Keratinocyte (primary cell): ENCODE data around the gene ROR2. TPM values are rescaled to one million over a fixed set of nuclear protein-coding genes. Genes with fewer than 3 reads are reported as not detected.

ENCODE experiments used
- DNase-seq: peaks from one replicate; pipeline ENCODE4 v3.0.0-alpha.2; 2011; ENCODE audit warnings: low read depth, missing footprints, low spot score
- FAIRE-seq: peaks from 2 replicates; lab custom pipeline; 2011; peaks lifted over from hg19 to GRCh38; lab: Jason Lieb, UNC
- H2AFZ ChIP-seq: 2 replicates; pipeline ENCODE4 v1.6.0; 2012; ENCODE audit warnings: low read length, control low read depth, inconsistent platforms; ENCODE audit not compliant: control insufficient read depth
- H3K27ac ChIP-seq: 2 replicates; pipeline ENCODE4 v1.5.1; 2011; ENCODE audit warnings: low read length; ENCODE audit not compliant: control insufficient read depth, insufficient read depth
- H3K27me3 ChIP-seq: 3 replicates; pipeline ENCODE4 v1.6.0; 2011; ENCODE audit warnings: low read length; ENCODE audit not compliant: control insufficient read depth, insufficient read depth; ENCODE audit errors: extremely low read depth
- H3K36me3 ChIP-seq, 2 experiments: 2 replicates in 1 of 2; 3 replicates in 1 of 2; pipeline ENCODE4 v1.5.1; 2011; ENCODE audit warnings: low read length in 2 of 2, mild to moderate bottlenecking in 1 of 2; ENCODE audit not compliant: control insufficient read depth in 2 of 2, insufficient read depth in 2 of 2; ENCODE audit errors: extremely low read depth in 1 of 2
- H3K4me1 ChIP-seq: 3 replicates; pipeline ENCODE4 v1.5.1; 2011; ENCODE audit warnings: low read length; ENCODE audit not compliant: control insufficient read depth, insufficient read depth; ENCODE audit errors: extremely low read depth
- H3K4me2 ChIP-seq: 3 replicates; pipeline ENCODE4 v1.6.0; 2011; ENCODE audit warnings: low read depth, low read length; ENCODE audit not compliant: control insufficient read depth, insufficient read depth; ENCODE audit errors: extremely low read depth
- H3K4me3 ChIP-seq, 3 experiments: fragments of 200-600 bp in 1 of 3; sonication (generic) in 1 of 3; 2 replicates in 2 of 3; 3 replicates in 1 of 3; pipeline ENCODE4 v1.5.1; 2011 to 2016; ENCODE audit warnings: low read length in 3 of 3, mild to moderate bottlenecking in 3 of 3, control low read depth in 2 of 3, inconsistent platforms in 1 of 3, low read depth in 1 of 3, mixed read lengths in 1 of 3, mixed run types in 1 of 3, moderate library complexity in 1 of 3; ENCODE audit not compliant: control insufficient read depth in 2 of 3, insufficient read depth in 2 of 3; ENCODE audit errors: extremely low read depth in 1 of 3
- H3K79me2 ChIP-seq: 2 replicates; pipeline ENCODE4 v1.6.0; 2012; ENCODE audit warnings: low read length; ENCODE audit not compliant: control insufficient read depth, insufficient read depth
- H3K9ac ChIP-seq: 3 replicates; pipeline ENCODE4 v1.6.0; 2011; ENCODE audit warnings: low read length; ENCODE audit not compliant: control insufficient read depth, insufficient read depth; ENCODE audit errors: extremely low read depth
- H3K9me1 ChIP-seq: 3 replicates; pipeline ENCODE4 v1.6.0; 2011; ENCODE audit warnings: low read length; ENCODE audit not compliant: control insufficient read depth, insufficient read depth; ENCODE audit errors: extremely low read depth
- H3K9me3 ChIP-seq: 2 replicates; pipeline ENCODE4 v1.5.1; 2012; ENCODE audit warnings: low read depth, low read length; ENCODE audit not compliant: control insufficient read depth
- H4K20me1 ChIP-seq: 3 replicates; pipeline ENCODE4 v1.6.0; 2011; ENCODE audit warnings: low read length; ENCODE audit not compliant: control insufficient read depth, insufficient read depth; ENCODE audit errors: extremely low read depth
- EZH2 ChIP-seq: IDR thresholded peaks from one replicate; pipeline ENCODE4 v1.6.1; 2012; ENCODE audit warnings: inconsistent platforms, mild to moderate bottlenecking, low read length, moderate library complexity
- dilution Hi-C: fragments of 300-500 bp; cut with MboI; formaldehyde crosslinking; loops from one replicate; pipeline ENCODE4 v1.7.0; 2020; ENCODE audit warnings: low sequenced_read_pairs; ENCODE audit not compliant: extremely low pct_ligation_motif_present
- polyA plus RNA-seq, 5 experiments: library from polyadenylated mRNA; depleted of rRNA in 3 of 5; stranded (reverse) in 3 of 5; stranded (forward) in 1 of 5; unstranded in 1 of 5; fragments of >200 nt; gene quantifications; 1 replicate in 1 of 5; 2 replicates in 3 of 5; 3 replicates in 1 of 5; pipeline versions ENCODE4 v1.2.1 to v1.2.3, GENCODE V29; 2011 to 2012; ENCODE audit warnings: missing spikeins in 2 of 5, low read depth in 1 of 5, low replicate concordance in 1 of 5
- TF ChIP-seq, protein P1 (sequence below), 3 experiments: IDR thresholded peaks in 1 of 3; conservative IDR thresholded peaks in 1 of 3; optimal IDR thresholded peaks in 1 of 3; 2 replicates in 2 of 3; 3 replicates in 1 of 3; pipeline versions ENCODE3 to v1.5.1; 2011; ENCODE audit warnings: low read length in 3 of 3, mild to moderate bottlenecking in 3 of 3, moderate library complexity in 2 of 3, control low read depth in 1 of 3, inconsistent platforms in 1 of 3; ENCODE audit not compliant: insufficient read depth in 2 of 3; ENCODE audit errors: extremely low read depth in 1 of 3

The ROR2 gene
- polyA plus RNA-seq, 1 donor (not counting 4 experiments of a cell fraction or from before 2014, with no cell fraction given), result 0.22 TPM

DNA sequence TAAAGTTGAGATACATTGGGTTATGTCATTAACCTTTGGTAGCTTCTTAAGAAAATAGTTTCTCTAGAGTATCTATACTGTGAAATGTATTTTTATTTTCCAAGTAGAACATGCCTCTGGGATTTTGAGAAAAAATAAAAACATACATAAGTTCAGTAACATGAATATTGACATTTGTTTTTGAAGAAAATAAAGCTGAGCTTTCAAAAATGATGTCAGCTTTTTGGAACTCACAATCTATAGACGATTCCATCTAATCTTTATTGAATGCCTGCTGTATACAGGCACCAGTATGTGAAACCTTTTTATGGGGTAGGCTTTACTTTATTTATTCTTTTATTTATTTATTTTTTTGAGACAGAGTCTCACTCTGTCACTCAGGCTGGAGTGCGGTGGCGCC, 350.5 kb downstream of the ROR2 start:
- FAIRE-seq (no peak), DNase-seq (no peak)
- H3K9me3 ChIP-seq, result no peaks in the 10 kb centered on the region
- TF ChIP-seq, protein P1, sequence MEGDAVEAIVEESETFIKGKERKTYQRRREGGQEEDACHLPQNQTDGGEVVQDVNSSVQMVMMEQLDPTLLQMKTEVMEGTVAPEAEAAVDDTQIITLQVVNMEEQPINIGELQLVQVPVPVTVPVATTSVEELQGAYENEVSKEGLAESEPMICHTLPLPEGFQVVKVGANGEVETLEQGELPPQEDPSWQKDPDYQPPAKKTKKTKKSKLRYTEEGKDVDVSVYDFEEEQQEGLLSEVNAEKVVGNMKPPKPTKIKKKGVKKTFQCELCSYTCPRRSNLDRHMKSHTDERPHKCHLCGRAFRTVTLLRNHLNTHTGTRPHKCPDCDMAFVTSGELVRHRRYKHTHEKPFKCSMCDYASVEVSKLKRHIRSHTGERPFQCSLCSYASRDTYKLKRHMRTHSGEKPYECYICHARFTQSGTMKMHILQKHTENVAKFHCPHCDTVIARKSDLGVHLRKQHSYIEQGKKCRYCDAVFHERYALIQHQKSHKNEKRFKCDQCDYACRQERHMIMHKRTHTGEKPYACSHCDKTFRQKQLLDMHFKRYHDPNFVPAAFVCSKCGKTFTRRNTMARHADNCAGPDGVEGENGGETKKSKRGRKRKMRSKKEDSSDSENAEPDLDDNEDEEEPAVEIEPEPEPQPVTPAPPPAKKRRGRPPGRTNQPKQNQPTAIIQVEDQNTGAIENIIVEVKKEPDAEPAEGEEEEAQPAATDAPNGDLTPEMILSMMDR (optimal IDR thresholded peaks at IDR 0.05 in 1 of 3, IDR thresholded peaks at IDR 0.05 in 1 of 3, conservative IDR thresholded peaks at IDR 0.05 in 1 of 3; ENCODE audit: extremely low read depth in 1 of 3, insufficient read depth in 2 of 3, low read length in 3 of 3), result no peak
- no peak for TF ChIP-seq EZH2
- no peaks in the 10 kb centered on the region for H3K79me2 ChIP-seq
- no peak overlapping the region for H3K4me3 ChIP-seq
- dilution Hi-C loops, result no loop called here
- H3K27me3 ChIP-seq, result no peaks in the 10 kb centered on the region
- no peaks in the 10 kb centered on the region for H4K20me1 ChIP-seq
- no peak overlapping the region for H2AFZ ChIP-seq
- no peaks in the 10 kb centered on the region for H3K9me1 ChIP-seq
- no peak overlapping the region for H3K9ac ChIP-seq
- H3K27ac ChIP-seq, result no peak overlapping the region
- H3K36me3 ChIP-seq, result no peaks in the 10 kb centered on the region
- H3K4me2 ChIP-seq, result no peak overlapping the region
- no peaks in the 10 kb centered on the region for H3K4me1 ChIP-seq

DNA sequence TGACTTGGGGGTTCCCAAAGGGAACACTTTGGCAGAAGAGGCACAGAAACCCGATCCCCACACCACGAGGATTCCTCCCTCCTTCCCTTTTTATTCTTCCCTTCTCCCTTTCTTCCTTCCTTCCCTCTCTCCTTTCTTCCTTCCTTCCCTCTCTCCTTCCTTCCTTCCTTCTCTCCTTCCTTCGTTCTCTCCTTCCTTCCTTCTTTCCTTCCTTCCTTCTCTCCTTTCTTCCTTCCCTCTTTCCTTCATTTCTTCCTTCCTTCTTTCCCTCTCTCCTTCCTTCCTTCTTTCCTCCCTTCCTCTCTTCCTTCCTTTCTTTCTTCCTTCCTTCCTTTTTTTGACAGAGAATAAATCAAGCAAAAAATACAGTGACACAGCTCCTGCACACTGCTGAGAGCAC, 358.4 kb downstream of the ROR2 start:
- H3K27me3 ChIP-seq, result no peaks in the 10 kb centered on the region
- H3K9me3 ChIP-seq, result no peaks in the 10 kb centered on the region
- H3K79me2 ChIP-seq, result no peaks in the 10 kb centered on the region
- dilution Hi-C loops, result no loop called here
- H3K9me1 ChIP-seq, result no peaks in the 10 kb centered on the region
- H2AFZ ChIP-seq, result no peak overlapping the region
- TF ChIP-seq EZH2, result no peak
- TF ChIP-seq, protein P1 (optimal IDR thresholded peaks at IDR 0.05 in 1 of 3, IDR thresholded peaks at IDR 0.05 in 1 of 3, conservative IDR thresholded peaks at IDR 0.05 in 1 of 3; ENCODE audit: extremely low read depth in 1 of 3, insufficient read depth in 2 of 3, low read length in 3 of 3), result no peak
- no peaks in the 10 kb centered on the region for H3K4me1 ChIP-seq
- DNase-seq (no peak), FAIRE-seq (no peak)
- H3K9ac ChIP-seq, result no peak overlapping the region
- no peak overlapping the region for H3K27ac ChIP-seq
- no peaks in the 10 kb centered on the region for H3K36me3 ChIP-seq
- no peak overlapping the region for H3K4me2 ChIP-seq
- no peaks in the 10 kb centered on the region for H4K20me1 ChIP-seq
- no peak overlapping the region for H3K4me3 ChIP-seq
